Jurkat, Clone E6-1 (cell line): ENCODE results near the gene HS3ST2. TPM values are rescaled to one million over a fixed set of nuclear protein-coding genes. Genes with fewer than 3 reads are reported as not detected.

Experiments used
- DNase-seq: peaks from one replicate; pipeline ENCODE4 v3.0.0-alpha.2; 2011; ENCODE audit warnings: low read depth, low spot score
- H3K4me3 ChIP-seq: 2 replicates; pipeline ENCODE4 v1.5.1; 2011; ENCODE audit warnings: mild to moderate bottlenecking, low read length, control low read depth, moderate library complexity
- polyA plus RNA-seq: library from polyadenylated mRNA; unstranded; fragments of >200 nt; gene quantifications from one replicate; pipeline ENCODE4 v1.2.1, GENCODE V29; 2012; ENCODE audit warnings: missing spikeins; ENCODE audit not compliant: insufficient read length, insufficient read depth

Gene HS3ST2
- not detected for polyA plus RNA-seq

DNA sequence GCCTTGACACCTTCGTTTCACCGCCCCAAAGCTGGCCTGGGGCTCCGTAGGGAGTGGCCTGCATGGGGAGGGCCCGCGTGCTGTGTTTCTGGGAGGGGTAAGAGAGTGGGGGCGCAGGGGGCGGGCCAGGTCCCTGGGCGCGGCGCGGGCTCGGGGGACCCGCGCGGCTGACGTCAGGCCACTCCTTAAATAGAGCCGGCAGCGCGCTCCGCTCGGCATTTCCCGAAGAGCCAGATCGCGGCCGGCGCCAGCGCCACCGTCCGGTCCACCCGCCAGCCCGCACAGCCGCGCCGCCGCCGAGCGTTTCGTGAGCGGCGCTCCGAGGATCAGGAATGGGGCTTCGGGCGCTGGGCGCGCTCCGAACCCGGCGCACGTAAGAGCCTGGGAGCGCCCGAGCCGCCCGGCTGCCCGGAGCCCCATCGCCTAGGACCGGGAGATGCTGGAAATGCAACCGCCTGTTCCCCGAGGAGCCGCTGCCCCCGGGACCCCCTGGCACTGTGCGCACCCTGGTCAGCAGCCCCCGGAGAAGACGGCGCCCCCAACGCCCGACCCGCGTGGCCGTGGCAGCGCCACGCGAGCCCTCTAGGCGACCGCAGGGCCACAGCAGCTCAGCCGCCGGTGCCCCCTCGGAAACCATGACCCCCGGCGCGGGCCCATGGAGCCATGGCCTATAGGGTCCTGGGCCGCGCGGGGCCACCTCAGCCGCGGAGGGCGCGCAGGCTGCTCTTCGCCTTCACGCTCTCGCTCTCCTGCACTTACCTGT, at the start of gene HS3ST2:
Gene HS3ST2, plus strand, starts transcription at position 215 of the 763 bp plus-strand sequence. Its CDS starts 449 bp downstream, at position 664.
- no peak within 1 kb of the TSS for H3K4me3 ChIP-seq
- DNase-seq = no peak

DNA sequence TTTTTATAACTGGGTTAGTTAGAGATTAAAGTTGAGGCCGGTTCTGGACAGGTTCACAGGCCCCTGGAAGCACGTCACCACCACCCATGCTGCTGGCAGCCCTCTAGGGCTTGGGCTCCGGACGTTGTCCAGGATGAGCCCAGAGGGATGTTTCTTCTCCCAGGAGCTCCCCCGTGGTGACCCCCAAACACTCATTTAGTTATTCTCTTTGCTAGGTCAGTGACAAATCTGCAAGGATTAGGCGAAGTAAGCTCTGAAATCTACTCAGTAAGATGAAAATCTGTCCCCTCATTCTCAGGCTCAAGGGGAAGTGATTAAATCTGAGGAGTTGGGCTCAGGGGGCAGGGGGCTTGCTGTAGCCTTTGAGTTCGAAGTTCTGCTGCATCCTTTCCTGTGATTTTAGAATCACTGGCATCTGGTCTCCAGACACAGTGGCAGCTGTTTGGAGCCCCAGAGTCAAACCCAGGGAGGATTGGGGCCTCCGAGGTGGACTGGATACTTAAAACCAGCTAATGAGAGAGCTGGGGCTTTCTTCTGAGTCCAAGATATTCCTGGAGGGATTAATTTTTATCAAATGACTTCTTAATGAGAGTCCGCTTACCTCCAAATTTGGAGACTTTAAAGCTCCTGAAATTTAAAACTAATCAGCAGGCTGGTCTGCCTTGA, 49.2 kb upstream of the HS3ST2 start:
- no peak overlapping the region for H3K4me3 ChIP-seq
- no peak for DNase-seq

DNA sequence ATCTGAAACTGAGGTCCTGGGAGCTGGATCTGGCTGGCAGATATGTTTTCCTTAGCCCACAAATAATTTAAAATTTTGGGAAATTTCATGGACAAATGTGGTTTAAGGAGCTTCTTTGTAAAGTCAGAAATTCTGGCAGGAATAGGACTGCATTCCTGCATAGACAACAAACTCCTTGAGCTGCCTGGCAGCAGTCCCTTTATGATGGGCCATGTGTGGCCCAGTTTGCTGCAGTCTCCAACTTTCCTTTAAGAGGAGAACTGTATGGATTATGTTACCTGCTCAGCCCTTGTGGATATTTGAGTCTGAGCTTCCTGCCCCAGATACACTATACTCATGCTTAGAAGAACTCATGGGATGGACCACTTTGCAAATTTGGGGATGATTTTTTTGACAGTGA, 48.5 kb upstream of the HS3ST2 start:
- DNase-seq = no peak
- H3K4me3 ChIP-seq = no peak overlapping the region

DNA sequence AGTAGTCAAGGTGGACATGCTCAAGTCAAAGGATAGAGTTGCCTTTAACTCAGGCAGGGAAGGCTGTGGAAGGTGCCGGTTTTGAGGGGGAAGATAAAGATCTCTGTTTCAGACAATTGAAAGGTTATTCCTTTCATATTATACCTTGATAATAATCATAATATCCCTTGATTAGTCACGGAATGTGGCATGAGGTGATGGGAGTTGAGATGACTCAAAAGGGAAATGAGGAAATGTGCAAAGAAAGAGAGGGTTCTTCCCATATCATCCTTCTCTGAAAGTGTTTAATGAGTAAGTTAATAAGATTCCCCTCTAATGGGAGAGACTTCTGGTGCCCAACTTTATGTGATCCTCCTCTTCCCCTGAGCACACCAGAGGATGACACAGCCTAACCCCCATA, 43.1 kb upstream of the HS3ST2 start:
- no peak overlapping the region for H3K4me3 ChIP-seq
- no peak for DNase-seq

DNA sequence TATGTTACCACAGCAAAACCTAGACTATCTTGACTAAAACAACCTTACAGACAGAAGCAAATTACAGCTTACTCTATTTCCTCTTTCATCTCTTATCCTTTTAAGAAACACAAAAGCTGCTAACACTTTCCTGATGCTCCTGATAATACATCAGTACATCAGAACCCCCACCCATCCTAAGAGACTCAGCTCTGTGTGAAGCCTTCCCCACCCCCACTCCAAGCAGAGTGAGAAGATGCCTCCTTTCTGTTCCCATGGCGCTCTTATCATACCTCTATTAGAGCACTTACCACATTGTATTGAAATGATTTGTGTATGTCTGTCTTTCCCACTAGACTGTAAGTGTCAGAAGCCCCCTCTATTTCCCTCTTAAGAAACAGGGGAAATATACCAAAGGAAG, 42.4 kb upstream of the HS3ST2 start:
- no peak for DNase-seq

DNA sequence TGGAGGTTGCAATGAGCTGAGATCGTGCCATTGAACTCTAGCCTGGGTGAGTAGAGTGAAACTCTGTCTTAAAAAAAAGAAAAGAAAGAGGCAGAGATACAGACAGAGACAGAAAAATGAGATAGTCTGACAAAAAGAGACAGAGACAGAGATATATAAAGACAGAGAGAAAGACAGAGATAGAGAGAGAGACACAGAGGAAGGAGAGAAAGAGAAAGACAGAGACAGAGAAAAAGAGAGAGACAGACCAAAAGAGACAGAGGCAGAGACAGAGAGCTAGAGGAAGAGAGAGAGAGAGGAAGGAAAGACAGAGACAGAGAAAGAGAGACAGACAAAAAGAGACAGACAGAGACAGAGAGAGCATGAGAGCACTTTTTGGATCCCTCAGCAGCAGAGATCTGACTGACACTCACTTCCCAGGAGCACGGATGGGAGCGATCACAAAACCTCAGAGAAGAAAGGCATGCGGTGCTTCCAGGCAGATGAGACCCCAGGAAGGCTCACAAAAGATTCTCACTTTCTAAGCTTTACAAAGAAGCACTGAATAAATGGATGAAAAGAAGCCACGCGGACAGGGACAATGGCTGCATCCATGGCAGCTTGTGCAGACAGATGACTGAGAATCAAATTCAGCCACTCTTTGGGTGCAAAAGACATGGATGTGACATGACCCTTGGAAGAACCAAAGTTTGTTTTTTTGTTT, 38.6 kb upstream of the HS3ST2 start:
- no peak overlapping the region for H3K4me3 ChIP-seq
- no peak for DNase-seq

More for the DNA sequence above, 42.4 kb upstream of the HS3ST2 start:
- H3K4me3 ChIP-seq = no peak overlapping the region

DNA sequence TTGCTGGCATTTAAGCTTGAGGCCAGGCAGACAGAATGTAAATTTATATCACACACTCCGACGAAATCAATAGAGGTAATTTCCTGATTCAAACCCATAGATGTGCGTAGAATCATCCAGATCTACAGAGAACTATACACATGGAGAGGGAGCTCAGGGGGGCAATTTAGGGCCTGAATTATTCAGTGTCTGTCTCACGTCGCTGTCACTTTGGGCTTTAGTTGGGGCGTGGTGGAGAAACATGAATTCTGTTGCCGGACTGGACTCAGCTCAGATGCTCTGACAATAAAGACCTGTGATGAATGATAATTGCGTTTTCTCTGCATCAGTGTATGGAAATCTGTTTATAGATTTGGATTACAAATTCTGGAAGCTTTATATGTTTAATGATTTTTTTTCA, 32.5 kb upstream of the HS3ST2 start:
- no peak for DNase-seq
- H3K4me3 ChIP-seq = no peak overlapping the region

DNA sequence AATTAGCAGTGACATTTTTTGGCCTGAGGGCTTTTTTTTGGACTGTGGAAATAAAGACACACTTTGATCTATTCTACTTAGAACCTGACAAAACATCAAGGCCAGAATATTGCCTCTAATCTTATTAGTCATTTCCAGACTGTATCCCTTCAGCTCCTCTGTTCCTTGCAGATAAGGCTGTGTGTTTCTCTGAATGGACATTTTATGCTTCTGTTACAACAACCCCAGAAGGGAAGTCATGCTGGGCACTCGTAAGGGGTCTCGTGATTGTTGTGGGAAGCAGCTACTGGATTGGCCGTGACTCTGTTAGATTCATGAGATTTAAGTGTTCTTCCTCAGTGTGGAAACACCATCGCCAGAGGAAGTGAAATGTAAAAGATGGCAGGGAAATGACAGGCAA, 31.6 kb upstream of the HS3ST2 start:
- DNase-seq = no peak

DNA sequence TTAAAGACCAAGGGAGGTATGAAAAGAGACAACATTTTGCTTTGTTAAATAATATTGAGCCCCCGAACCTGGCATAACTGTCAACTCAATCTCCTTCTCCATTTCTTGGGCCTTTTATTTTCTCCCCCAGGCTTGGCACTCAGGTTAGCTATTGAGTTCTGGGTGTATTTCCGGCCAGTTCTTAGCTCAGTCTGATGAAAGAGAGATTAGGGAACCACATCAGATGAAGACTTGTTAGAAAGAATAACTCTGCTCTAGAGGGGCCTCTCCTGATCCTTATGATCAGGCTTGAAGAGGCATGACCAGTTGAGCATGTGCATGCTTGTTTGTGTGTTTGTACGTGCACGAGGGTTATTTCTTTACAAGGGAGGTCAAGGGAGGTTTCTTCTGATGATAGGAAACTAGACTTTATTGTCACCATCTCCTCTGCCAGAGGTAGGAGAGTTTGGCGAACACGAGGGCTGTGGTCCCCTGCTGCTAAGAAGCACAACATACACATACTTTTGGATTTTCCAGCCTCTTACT, 29.2 kb upstream of the HS3ST2 start:
- H3K4me3 ChIP-seq = no peak overlapping the region
- DNase-seq = peak; percentile 42

More for the DNA sequence above, 31.6 kb upstream of the HS3ST2 start:
- no peak overlapping the region for H3K4me3 ChIP-seq

DNA sequence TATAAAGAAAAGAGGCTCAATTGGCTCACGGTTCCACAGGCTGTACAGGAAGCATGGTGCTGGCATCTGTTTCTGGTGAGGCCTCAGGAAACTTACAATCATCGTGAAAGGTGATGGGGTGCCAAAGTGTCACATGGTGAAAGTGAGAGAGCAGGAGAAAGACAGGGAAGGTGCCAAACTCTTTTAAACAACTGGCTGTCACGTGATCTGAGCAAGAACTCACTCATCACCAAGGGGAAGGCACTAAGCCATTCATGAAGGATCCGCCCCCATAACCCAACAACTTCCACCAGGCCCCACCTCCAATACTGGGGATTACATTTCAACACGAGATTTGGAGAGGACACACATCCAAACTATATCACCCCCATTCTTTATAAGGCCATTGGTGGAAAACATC, 28.4 kb upstream of the HS3ST2 start:
- DNase-seq = no peak

DNA sequence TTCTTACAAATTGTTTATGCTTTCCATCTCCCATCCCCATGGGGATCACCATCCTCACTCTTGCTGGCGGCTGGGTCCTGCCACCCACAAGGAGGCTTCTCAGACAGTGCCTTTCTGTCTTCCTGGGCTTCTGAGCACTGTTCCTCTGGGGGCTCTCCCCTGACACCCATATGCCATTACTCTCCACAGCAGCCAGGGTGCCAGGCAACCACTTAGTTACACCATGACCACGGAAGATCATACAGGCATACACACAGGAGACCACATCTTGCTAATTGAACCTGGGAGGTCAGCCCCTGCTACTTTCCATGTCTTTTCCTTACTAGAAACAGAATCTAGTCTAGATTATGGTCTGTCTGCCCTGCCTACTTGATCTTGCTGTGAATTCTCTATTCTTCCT, 27.7 kb upstream of the HS3ST2 start:
- peak; percentile 7 for DNase-seq
- H3K4me3 ChIP-seq = no peak overlapping the region

More for the DNA sequence above, 28.4 kb upstream of the HS3ST2 start:
- H3K4me3 ChIP-seq = no peak overlapping the region

DNA sequence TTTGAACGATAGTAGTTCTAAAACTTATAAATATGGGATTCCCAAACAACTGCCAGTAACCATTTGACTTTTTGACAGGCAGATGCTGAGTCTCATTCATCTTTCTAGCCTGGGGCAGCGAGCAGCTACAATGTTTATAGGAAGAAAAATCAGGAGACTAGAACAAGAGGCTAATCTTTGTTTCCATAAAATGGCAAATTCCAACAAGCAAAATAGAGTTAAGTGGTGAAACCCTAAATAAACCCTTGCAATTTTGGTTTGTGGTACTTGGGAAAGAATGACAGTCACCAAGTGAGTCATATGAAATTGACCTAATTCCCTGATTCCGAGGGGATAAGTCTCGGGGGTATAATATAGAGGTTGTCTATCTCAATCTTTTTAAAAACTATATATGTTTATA, 27.3 kb upstream of the HS3ST2 start:
- no peak overlapping the region for H3K4me3 ChIP-seq
- no peak for DNase-seq

DNA sequence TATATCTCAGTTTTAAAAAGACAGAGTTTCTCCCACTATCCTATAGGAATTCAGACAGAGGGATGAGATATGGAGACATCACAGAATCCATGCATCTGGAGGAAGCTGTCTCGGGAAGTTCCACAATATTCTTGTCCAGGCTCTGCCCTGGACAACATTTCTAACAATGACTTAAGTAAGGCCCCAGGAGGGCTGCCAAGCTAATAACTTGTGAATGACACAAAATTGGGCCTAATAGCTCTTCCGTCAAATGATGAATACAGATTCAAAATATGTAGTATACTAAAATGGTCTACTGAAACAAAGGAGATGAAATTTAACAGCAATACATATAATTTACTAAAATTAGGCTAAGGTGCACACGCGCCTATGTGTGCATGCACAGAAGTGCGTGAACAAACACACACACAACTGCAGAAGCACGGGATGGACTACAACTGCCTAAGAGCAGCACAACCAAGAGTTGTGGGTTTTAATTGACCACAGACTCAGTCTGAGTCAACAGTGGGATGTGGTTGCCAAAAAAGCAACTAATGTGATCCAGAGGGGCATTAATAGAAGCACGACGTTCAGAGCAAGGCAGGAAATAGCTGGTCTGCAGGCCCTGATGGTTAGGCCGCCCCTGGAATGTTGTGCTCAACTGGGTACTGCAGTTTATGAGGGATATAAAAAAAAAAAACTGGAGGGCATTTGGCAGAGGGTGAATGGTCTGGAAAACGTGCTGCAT, 26.3 kb upstream of the HS3ST2 start:
- H3K4me3 ChIP-seq = no peak overlapping the region
- peak; percentile 71 for DNase-seq

DNA sequence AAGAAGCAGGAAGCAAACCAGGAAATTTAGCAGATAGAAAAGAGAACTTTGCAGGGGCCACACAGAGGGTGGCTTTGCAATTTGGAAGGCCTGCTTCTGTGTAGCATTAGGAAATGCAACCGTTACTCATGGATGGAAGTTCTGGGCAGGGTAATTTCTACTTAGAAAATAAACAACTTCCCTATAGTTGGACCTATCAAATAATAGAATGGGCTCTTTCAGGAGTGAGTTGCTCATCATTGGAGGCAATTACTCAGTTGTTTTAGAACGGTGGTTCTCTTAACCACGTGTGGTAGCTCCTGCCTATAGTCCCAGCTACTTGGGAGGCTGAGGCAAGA, 25.8 kb upstream of the HS3ST2 start:
- no peak for DNase-seq
- H3K4me3 ChIP-seq = no peak overlapping the region

DNA sequence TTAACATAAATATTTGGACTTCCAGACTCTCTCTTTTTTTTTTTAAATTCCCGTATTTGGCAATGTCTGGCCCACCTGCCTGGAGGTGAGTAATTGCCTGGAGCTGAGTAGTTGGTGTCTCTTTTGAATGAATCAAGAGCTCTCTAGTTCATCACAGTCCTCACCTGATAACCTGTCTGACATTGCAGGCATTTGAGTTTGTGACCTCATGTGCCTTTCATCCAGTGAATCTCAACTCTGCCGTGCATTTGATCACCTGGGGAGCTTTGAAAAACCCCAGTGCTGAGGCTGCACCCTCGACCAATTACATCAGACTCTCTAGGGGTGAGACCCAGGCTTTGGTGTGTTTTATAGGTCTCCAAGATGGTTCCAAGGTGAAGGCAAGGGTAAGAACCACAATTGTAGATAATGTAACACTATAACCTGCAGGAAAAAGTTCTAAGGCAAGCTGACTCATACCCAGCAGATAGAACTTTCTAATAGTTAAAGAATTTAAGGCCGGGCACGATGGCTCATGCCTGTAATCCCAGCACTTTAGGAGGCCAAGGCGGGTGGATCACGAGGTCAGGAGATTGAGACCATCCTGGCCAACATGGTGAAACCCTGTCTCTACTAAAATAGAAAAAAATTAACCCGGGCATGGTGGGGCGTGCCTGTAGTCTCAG, 24.5 kb upstream of the HS3ST2 start:
- DNase-seq = no peak
- H3K4me3 ChIP-seq = no peak overlapping the region

DNA sequence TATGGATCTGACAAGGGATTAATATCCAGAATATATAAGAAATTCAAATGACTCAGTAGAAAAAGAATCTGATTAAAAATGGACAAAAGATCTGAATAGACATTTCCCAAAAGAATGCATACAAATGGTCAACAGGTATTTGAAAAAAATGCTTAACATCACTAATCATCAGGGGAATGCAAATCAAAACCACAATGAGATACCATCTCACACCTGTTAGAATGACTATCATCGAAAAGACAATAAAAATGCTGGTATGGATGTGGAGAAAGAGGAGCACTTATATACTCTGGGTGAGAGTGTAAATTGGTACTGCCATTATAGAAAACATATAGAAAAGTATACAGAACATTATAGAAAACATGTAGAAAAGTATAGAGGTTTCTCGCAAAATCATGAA, 16.4 kb upstream of the HS3ST2 start:
- DNase-seq = no peak
- H3K4me3 ChIP-seq = no peak overlapping the region

DNA sequence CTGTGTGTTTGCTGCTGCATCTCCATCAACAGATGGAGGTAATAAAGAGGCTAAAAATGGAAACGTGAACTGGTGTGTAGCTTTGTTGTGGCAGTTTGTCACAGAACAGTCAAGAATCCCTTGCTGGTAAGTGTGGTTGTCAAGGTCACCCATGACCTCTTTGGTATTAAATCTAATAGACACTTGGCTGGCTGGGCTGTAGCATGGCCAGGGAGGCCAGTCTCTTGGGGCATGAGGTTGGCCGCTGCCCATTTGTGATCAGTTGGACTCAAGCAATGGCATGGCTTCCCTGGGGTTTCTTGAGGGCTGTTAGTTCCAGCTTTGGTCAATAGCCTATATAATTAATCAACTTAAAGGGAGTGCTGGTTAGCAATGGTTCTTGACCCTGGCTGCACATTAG, 14.8 kb upstream of the HS3ST2 start:
- DNase-seq = no peak
- H3K4me3 ChIP-seq = no peak overlapping the region

DNA sequence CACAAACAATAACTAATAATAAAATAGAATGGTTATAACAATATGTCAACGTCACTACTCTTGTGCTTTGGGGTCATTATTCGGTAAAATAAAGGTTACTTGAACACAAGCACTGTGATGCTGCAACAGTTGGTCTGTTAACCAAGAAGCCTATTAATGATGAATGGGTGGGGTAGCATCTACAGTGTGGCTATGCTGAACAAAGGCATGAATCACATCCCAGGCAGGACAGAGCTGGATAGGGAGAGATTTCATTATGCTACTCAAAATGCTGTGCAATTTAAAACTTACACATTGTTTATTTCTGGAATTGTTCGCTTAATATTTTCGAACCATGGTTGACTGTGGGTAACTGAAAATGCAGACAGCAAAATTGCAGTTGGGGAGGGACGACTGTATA, 9.1 kb upstream of the HS3ST2 start:
- DNase-seq = no peak
- H3K4me3 ChIP-seq = no peak overlapping the region

DNA sequence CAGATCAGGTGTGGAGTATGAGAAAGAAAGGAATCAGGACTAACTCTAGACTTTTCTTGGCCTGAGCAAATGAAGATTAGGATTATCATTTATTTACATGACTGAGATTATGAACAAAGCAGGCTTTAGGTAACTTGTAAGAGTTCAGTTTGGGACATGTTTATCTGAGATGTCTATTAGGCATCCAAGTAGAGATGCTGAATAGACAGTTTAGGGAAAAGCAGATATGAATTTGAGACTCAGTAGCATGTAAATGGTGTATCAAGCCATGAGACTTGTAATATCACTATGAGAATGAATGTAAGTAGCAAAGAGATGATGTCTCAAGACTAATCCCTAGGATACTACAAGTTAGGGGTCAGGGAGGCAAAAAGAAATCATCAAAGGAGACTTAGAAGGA, 8.6 kb upstream of the HS3ST2 start:
- DNase-seq = no peak
- no peak overlapping the region for H3K4me3 ChIP-seq
